HFFc6 (cell line): ENCODE results near the gene ZSCAN20. TPM values are rescaled to one million over a fixed set of nuclear protein-coding genes. Genes with fewer than 3 reads are reported as not detected.
A peak's percentile ranks its signal among the peaks of the same experiment; 100 is the strongest.

ENCODE experiments used
- DNase-seq: peaks from one replicate; pipeline ENCODE4 v3.0.0-alpha.2; 2018
- H3K27ac Mint-ChIP-seq: 2 replicates; pipeline ENCODE4 v1.8.0; 2020; ENCODE audit warnings: mild to moderate bottlenecking, mixed read lengths
- H3K27me3 Mint-ChIP-seq: 2 replicates; pipeline ENCODE4 v1.8.0; 2021; ENCODE audit warnings: mild to moderate bottlenecking, moderate library complexity, mixed read lengths; ENCODE audit not compliant: insufficient read depth
- H3K36me3 Mint-ChIP-seq: 2 replicates; pipeline ENCODE4 v1.8.0; 2021; ENCODE audit warnings: low read depth, mixed read lengths
- H3K4me1 Mint-ChIP-seq: 2 replicates; pipeline ENCODE4 v1.8.0; 2020; ENCODE audit warnings: low read depth, mixed read lengths
- H3K4me3 Mint-ChIP-seq: 2 replicates; pipeline ENCODE4 v1.8.0; 2020; ENCODE audit warnings: mild to moderate bottlenecking, moderate library complexity, mixed read lengths
- H3K9me3 Mint-ChIP-seq: 2 replicates; pipeline ENCODE4 v1.8.0; 2020; ENCODE audit warnings: mild to moderate bottlenecking, mixed read lengths
- long read RNA-seq: library from polyadenylated mRNA; unstranded; transcript quantifications from one replicate; pipeline ENCODE4 v2.0.0, GENCODE V29; 2019
- total RNA-seq, 6 experiments: library from RNA; stranded (reverse); fragmentation: NEBNext Ultra II Directional; extraction: Animal tissue kit (Norgen Biotek cat#: 25700); gene quantifications; 2 replicates in 1 of 6; 3 replicates in 5 of 6; pipeline ENCODE4 v1.2.3, GENCODE V29; 2021
- TF ChIP-seq, protein P1 (sequence below): fragments of 200-600 bp; sonication (generic); IDR thresholded peaks from 2 replicates; pipeline ENCODE4 v1.5.0; 2021; ENCODE audit warnings: antibody characterized with exemption, mild to moderate bottlenecking

ZSCAN20 gene
- 1 to 10 TPM; 5.0 to 6.2 (median 5.6) TPM for total RNA-seq
- long read RNA-seq, full-length matches to known transcripts = 1 of 2 reads
- long read RNA-seq, partial matches to known transcripts = 0 of 2 reads
- long read RNA-seq, other reads (novel, unspliced or antisense) = 1 of 2 reads

DNA sequence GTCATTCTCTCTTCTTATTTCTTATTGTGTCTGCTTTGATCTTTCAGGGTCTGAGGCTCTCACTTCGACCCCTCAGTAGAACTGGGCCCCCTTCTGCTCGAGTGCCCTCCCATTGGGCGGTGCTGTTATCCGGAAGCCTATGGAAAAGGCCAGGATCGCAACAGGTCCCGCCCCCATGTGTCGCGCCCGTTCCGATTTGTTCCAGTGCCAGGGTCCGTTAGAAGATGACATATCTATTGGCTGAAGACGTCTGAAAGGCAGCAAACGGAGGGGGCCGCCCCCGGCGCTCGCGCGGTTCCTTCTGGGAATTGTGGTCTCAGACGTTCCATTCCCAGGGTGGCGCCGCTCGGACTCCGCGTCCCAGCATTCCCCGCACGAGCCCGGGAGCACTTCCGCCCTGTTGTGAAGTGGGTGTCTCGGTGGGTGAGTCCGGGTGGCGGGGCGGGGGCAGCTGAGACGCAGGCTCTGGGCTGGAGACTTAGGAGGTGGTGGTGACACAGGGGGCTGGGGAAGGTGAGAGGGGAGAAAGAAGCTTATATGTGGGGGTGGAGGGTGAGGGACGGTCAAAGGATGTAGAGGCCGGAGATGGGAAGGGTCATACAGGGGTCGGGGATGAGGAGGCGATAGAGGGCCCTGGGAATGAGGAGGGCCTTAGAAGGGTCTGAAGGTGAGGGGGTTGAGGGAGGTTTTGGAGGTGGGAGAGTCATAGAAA, at the start of gene ZSCAN20:
Gene ZSCAN20, plus strand, starts transcription at position 377 of the 712 bp plus-strand sequence. CDS start 6,644 bp downstream, outside the sequence.
- H3K4me1 Mint-ChIP-seq = peaks cover 58% of the 10 kb centered on the region
- H3K27me3 Mint-ChIP-seq = no peaks in the 10 kb centered on the region

DNA sequence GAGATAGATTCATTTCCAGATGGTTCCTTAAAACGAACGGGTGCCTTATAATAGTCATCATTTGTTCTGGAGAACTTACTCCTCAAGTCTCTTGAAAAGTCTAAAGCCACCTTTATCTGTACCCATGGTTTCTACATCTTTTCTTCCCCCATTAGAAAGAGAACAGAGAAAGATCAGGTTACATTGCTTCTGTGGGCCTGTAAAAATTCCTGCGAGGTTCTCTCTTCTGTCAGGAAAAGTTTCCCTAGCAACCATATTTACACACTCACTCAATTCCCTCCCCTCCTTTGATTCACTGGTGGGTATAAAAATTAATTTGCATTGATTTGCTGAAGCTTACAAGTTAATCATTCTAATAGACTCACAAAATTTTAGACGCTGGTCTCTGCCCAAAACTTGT, 48.2 kb upstream of the ZSCAN20 start:
- Mint-ChIP-seq H3K9me3 (no peaks in the 10 kb centered on the region; the same call in 1 of the 2 replicates), H3K36me3 (peaks cover 18% of the 10 kb centered on the region), H3K4me1 (peaks cover 38% of the 10 kb centered on the region), H3K4me3 (peak overlapping the region; percentile 28; the same call in 1 of the 2 replicates), H3K27me3 (no peaks in the 10 kb centered on the region; the same call in 1 of the 2 replicates), H3K27ac (peak overlapping the region; percentile 83)
- TF ChIP-seq, protein P1, sequence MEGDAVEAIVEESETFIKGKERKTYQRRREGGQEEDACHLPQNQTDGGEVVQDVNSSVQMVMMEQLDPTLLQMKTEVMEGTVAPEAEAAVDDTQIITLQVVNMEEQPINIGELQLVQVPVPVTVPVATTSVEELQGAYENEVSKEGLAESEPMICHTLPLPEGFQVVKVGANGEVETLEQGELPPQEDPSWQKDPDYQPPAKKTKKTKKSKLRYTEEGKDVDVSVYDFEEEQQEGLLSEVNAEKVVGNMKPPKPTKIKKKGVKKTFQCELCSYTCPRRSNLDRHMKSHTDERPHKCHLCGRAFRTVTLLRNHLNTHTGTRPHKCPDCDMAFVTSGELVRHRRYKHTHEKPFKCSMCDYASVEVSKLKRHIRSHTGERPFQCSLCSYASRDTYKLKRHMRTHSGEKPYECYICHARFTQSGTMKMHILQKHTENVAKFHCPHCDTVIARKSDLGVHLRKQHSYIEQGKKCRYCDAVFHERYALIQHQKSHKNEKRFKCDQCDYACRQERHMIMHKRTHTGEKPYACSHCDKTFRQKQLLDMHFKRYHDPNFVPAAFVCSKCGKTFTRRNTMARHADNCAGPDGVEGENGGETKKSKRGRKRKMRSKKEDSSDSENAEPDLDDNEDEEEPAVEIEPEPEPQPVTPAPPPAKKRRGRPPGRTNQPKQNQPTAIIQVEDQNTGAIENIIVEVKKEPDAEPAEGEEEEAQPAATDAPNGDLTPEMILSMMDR = no peak
- DNase-seq = peak; percentile 59

More for the DNA sequence above, at the start of gene ZSCAN20:
- H3K4me3 Mint-ChIP-seq = peak within 1 kb of the TSS; percentile 87
- TF ChIP-seq, protein P1 = no peak; the same call in 1 of the 2 replicates
- peaks cover 10% of the 10 kb centered on the region; the same call in 1 of the 2 replicates for H3K36me3 Mint-ChIP-seq
- peak; percentile 99 for DNase-seq
- no peaks in the 10 kb centered on the region for H3K9me3 Mint-ChIP-seq
- H3K27ac Mint-ChIP-seq = peak within 1 kb of the TSS; percentile 65

DNA sequence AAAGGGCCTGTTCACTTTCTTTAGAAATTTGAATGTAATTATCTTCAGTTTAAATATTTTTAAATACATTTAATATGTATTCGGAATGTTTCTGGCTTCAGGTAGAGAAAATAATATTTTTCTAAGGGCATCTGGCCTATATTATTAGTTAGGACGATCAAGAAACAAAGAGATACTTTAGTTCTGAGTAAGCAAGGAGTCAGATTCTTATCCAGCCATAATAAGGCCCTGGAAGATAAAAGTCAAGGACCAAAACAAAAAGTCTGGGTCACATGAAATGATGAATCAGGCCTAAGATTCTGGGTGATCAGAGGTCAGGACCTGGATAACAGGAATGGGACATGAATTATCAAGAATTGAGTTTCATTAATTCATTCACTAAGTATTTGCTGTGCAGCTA, 47.8 kb upstream of the ZSCAN20 start:
- peak overlapping the region; percentile 83 for H3K27ac Mint-ChIP-seq
- peak overlapping the region; percentile 25; the same call in 1 of the 2 replicates for H3K4me3 Mint-ChIP-seq
- peaks cover 14% of the 10 kb centered on the region for H3K36me3 Mint-ChIP-seq
- peaks cover 38% of the 10 kb centered on the region for H3K4me1 Mint-ChIP-seq
- H3K9me3 Mint-ChIP-seq = no peaks in the 10 kb centered on the region
- DNase-seq = peak; percentile 54
- no peaks in the 10 kb centered on the region; the same call in 1 of the 2 replicates for H3K27me3 Mint-ChIP-seq
- TF ChIP-seq, protein P1 = no peak

- H3K36me3 Mint-ChIP-seq = peaks cover 14% of the 10 kb centered on the region
- no peak overlapping the region for H3K4me3 Mint-ChIP-seq
- TF ChIP-seq, protein P1 = no peak
- peak overlapping the region; percentile 5; the same call in 1 of the 2 replicates for H3K27ac Mint-ChIP-seq
- H3K9me3 Mint-ChIP-seq = no peaks in the 10 kb centered on the region
- no peak for DNase-seq
- peaks cover 27% of the 10 kb centered on the region for H3K4me1 Mint-ChIP-seq
- H3K27me3 Mint-ChIP-seq = no peaks in the 10 kb centered on the region; the same call in 1 of the 2 replicates
Observed at GRCh38 chr1:33425900-33426299, 46.5 kb upstream of the ZSCAN20 start.

DNA sequence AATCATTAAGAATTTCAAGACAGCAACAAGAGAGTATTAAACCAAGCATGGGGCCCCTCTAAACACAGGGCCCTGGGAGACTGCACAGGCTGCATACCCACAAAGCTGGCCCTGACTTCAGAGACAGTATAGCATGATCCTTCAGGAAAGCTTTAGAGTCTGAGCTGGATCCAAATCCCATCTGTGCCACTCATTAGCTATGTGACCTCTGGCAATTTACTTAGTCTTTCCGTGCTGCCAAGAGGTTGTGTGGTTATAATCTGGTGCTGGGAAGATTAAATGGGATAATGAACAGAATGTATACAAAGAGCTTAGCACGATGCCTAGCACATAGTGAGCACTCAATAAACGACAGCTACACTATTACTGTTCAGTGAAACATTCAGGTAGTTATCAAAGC, 45.5 kb upstream of the ZSCAN20 start:
- Mint-ChIP-seq H3K27me3 (no peaks in the 10 kb centered on the region; the same call in 1 of the 2 replicates), H3K27ac (no peak overlapping the region), H3K4me3 (no peak overlapping the region), H3K9me3 (no peaks in the 10 kb centered on the region), H3K36me3 (peaks cover 14% of the 10 kb centered on the region), H3K4me1 (peaks cover 25% of the 10 kb centered on the region)
- DNase-seq = no peak
- TF ChIP-seq, protein P1 = no peak
